Pons (tissue), 1 donor: Measurements from ENCODE around the gene EXOC3L4.

Source experiments
- DNase-seq: peaks from one replicate; pipeline ENCODE4 v3.0.0-alpha.2; 2016; ENCODE audit warnings: low spot score

The EXOC3L4 gene

DNA sequence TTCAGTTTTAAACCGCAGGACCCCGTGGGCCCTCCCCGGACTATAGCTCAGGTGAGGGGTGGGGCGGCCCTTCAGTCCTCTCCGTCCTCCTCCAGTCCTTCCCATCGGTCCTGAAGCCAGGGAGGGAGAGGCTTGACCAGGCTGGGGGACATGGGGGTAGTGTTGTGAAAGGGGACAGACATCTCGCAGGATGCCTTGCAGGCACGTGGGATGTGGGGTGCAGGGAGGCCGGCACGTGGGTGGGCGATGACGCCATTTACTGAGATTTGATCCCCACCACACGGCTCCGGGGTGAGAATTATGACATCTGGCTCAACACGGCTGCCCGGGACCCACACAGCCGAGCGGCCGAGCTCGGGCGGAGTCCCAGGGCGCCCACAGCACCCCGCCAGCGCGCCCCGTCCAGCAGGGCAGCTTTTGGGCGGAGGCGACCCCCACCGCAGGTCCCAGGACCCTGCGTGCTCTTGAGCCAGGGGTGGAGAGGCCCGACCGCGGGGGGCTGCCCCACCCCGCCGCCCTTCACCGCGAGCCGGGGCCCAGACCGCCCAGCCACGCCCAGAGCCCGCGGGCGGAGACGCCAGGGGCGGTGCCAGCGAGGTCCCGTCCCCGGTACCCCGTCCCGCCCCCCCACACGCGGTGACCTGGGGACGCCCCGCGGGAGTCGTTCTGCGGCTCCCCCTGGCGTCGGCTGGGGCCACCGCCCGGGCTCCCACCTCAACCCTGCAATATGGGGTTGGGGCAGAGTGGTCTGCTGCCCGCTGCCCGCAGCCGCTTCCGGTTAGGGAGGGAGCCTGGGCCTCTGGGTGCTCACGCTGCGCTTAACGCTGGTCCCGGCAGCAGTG lies 3.3 kb upstream of the EXOC3L4 start:
- DNase-seq, result no peak

DNA sequence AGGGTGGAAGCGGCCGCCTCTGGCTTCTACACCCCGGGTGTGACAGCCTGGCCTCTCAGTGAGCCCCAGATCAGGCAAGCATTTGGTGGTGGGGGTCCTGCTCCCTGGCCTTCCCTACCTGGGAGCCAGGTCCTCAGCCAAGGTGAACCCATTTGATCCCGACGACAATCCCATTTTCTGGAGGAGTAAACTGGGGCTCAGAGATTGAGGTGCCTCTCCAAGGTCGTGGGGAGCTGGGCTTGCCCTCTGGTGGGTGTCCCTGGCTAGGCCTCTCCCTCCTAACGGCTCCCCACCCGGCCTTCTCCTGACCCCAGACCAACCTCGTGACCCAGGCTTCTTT lies 2.7 kb upstream of the EXOC3L4 start:
- no peak for DNase-seq

DNA sequence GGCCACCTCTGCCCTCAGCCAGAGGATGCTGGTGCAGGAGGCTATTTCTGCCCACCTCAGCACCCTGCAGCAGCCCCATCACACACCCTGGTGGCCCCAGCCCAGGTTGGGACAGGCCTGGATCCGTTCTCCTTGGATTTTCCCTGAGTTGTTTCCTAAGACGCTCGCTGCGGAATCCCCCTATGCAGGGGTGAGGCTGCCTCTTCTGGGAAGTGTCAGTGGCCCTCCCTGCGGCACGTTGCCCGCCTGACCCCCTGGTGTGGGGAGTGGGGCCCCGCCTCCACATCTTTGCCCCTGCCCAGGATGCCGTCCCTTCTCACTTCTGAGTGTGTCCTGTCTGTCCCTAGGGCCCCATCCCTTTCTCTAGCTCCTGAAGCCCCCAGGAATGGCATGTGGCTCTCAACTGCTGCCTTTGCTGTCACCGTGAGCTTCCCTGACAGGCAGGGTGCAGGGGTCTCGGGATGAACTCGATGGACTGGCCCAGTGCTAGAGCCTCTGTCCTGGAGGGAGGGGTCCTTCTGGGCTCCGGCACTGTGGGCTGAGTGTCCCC lies 594 bp upstream of the EXOC3L4 start:
- DNase-seq, result no peak

DNA sequence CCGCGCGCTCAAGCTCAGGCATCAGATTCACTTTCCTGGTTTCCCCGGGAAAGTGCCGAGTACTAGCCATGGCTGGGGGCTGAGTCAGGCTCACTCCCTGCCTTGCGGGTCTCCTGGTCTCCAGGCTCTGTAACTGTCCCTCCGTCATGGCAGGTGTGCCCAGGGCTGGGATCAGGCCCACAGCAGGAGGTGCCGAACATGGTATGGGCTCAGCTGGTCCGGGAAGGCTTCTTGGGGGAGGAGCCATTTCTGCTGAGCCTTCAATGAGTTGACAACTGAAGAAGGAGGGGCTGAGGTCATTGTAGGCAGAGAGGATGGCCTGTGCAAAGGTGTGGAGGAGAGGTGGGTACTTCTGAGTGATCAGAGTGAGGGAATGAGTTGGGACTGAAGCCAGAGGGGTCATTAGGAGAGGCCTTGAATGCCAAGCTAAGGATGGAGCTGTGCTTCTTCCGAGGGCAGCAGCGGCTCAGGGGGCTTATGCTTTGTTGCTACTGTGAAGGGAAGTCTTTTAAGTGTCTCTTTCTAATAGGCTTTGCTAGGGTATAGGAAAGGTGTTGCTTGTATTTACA lies 769 bp downstream of the EXOC3L4 start:
- DNase-seq, result no peak

DNA sequence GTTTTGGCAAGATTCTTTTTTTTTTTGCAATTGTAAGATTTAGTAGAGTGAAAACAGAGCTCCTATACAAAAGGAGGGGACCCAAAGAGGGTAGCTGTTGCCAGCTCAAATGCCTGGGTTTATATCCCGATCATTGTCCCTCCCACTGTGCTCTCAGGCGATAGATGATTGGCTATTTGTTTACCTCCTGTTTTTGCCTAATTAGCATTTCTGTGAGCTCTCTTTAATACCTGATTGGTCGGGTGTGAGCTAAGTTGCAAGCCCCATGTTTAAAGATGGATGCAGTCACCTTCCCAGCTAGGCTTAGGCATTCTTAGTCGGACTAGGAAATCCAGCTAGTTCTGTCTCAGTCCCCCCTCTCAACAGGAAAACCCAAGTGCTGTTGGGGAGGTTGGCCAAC lies 1.9 kb downstream of the EXOC3L4 start:
- no peak for DNase-seq

DNA sequence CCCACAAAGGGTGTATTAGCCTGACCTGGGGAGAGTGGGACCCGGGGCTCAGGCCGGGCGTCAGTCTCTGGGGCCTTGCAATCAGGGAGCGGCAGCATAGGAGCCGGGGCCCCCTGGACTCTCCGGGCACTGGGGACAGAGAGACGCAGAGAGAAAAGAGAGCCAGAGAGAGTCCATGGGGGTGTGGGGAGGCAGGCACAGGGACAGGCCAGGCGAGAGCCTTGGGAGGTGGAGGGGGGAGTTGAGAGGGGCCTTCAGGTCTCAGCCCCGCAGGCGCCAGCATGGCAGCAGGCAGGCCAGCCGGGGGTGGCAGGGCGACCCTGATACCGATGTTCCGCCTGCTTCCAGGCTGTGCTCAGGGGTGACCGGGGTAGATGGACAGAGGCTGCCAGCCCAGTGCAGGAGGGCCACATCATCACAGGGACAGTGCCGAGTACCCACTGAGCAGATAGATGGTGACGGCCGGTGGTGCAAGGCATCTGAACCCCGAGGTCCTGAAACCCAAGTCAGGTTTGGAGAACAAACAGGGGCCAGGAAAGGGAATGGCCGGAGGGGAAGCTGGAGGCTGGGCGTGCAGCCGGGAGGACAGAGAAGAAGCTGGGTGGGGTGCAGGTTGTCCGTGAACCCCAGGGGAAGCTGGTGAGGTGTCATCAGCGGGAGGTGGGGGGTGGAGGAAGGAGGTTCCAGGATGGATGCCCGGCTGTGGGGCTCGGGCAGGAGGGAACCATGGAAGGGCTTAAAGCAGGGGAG lies 2.9 kb downstream of the EXOC3L4 start:
- DNase-seq, result no peak

DNA sequence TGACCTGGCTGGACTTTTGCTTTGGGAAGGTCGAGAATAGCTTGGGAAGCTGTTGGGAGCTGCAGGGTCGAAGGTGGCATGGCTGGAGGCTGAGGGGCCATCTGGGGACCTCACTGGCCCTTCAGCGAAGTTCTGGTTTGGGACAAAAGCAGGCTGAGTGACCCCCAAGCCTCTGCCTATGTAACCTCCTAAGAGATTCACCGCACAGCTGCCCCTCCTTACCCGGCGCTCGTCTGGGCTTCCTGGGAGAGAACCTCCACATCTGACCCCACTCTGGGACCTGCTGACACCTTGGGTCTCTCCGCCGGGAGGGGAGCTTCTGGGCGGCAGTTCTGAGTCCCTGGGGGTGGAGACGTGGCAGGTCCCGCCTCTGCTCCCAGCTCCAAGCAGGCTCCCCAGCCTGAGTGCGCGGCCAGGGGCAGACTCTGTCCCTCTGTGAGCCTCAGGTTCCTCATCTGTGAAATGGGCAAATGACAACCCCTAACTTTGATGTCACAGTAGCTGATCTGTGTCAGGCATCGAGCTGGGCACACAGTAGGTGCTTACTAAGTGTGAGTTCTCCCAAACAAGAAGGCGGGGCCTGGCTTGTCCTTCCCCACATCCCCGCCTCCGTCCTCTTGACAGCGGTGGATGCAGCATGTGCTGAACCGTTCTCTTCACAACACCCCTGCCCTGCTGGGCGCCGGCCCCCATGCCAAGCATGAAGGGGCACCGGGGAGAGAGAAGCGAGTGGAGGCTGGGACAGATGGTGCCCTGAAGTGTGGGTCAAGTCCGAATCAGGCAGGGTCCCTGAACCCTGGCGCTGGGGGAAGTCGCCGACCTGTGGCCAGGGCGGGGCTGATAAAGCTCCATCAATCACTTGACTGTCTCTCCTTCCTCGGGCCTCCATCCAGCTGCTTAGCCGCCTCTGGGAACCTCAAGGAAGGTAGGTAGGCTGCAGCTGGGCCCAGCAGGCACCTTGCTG lies 3.8 kb downstream of the EXOC3L4 start:
- no peak for DNase-seq

DNA sequence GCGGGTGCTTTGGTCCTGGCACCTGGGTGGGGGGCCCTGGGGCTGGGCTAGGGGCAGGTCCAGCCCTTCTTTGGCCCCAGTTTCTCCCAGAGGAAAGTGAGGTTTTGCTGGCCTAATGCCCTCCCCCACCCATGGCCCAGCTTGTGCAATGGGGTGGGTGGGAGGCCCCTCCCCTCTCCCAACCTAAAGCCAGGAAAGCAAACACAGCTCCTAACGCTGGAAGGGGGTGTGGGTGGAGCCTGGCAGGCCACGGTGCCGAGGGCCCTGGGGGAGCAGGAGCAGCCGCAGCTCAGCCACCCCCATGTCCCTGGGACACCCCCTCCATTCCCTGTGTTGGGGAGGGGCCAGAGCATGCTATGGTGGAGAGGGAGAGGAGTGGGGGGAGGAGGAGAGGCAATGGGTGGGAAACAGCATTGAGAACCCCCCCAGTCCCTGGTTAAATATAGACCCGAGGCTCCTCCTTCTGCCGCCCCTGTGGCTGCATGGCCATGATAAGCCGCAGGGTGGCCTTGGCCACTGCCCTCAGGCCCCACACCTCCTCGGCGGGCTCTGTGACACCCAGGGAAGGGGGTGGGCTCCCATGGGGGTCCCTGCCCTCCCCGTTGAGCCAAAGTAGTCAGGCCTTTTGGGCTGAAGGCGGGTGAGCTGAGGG lies 4.7 kb downstream of the EXOC3L4 start:
- no peak for DNase-seq

DNA sequence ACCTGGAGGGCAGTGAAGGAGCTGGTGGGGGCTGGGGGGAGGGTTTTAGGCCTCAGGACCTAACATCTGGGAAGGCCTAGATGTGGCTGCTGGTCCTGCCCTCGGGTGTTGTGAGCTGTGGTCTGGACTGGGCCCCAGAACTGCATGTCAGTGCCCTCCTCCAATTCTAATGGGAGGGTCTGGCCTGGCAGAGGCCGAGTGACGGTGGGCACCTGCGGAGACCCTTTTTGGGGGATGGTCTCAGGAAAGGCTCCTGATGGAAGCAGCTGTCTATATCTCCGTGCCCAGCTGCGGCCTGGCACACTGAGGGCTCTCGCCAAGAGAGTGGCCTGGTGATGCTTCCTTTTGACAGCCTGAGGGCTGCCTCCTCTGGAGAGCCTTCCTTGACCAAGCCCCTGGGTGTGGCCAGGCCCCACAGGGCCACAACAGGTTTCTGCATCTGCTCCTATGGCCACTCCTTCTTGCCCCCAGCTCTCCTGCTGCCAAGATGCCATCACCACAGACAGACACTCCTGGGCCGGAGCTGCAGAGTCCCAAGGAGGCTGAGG lies 5.3 kb downstream of the EXOC3L4 start:
- no peak for DNase-seq

DNA sequence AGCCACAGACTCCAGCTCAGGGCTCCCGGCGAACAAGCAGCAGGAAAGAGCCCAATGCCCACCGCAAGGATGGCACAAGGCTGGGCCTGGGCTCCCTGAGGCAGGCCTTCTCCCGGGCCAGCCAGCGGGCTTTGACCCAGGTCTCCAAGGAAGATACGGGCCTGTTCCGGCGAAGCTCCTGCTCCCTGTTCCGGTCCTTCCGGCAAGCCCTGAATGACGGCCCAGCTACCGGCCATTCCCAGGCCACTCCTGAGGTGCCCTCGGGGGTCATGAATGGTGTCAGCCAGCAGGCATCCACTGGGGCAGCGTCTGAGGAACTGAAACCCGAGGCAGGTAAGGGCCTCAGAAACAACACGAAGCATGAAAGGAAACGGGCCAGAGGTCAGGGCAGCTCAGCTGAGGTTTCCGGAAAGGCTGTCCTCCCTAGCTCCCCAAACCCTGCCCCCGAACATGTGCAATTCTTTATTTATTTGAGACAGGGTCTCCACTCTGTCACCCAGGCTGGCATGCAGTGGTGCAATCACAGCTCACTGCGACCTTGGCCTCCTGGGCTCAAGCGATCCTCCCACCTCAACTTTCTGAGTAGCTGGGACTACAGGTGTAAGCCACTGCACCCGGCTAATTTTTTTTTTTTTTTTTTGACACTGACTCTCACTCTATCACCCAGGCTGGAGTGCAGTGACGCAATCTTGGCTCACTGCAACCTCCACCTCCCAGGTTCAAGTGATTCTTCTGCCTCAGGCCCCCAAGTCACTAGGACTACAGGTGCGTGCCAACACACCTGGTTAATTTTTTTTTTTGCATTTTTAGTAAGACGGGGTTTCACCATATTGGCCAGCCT lies 6.0 kb downstream of the EXOC3L4 start:
- no peak for DNase-seq

DNA sequence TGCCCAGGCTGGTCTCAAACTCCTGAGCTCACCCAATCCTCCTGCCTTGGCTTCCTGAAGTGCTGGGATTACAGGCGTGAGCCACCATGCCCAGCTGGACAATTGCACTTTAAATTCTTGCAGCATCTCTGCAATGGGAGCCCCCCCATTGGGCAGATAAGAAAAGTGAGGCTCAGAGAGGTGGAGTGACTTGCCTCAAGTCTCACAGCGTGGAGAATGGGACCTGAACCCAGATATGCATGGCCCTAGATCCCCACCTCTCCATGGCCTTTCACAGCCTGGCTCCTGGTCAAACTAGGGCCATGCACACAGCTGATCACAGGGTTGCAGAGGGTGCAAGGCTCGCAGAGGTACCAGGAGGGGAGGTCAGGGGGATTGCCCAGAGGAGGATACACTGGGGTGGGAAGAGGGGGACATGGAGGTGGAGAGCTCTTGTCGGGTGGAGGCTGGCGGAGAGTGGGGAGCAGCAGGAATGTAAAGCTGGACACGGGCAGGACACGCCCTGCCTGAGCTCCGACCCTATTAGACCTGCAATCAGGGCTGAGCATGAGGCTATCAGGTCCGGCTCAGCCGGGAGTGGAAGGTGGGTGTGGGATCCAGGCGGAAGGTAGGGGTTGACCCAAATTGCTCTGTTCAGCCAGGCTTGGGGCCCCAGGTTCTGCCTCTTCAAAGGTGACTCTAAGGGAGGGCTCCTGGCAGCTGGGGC lies 6.9 kb downstream of the EXOC3L4 start:
- no peak for DNase-seq

DNA sequence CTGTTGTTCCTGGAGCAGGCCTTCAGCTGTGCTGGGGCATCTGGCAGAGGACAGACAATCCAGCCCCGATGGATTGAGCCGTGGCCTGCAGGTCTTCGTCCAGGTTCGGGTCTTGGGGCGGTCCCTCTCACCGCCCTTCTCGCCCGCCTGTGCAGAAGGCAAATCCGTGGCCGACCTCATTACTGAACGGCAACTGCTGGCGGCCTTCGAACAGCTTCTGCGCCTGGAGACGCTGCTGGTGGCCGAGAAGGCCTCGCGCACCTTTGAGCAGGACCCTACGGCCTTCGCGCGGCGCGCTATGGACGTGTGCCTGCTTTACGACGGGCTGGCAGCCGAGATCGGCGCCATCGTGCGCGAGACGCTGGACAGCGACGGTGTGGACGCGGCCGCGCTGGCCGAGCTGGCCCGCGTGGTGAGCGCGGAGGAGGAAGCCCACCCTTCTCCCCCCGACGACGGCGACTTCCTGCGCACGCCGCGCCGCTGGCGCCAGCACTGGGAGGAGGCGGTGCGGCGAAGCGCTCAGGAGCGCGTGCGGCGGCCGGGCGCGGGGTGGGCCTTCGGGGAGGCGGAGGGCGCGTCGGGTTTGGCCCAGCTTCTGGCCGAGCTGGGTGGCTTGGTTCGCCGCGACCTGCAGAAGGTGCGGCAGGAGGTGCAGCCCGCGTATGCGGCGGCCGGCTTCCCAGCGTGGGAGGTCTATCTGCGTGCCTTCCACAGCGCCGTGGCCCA lies 7.6 kb downstream of the EXOC3L4 start:
- DNase-seq, result no peak

DNA sequence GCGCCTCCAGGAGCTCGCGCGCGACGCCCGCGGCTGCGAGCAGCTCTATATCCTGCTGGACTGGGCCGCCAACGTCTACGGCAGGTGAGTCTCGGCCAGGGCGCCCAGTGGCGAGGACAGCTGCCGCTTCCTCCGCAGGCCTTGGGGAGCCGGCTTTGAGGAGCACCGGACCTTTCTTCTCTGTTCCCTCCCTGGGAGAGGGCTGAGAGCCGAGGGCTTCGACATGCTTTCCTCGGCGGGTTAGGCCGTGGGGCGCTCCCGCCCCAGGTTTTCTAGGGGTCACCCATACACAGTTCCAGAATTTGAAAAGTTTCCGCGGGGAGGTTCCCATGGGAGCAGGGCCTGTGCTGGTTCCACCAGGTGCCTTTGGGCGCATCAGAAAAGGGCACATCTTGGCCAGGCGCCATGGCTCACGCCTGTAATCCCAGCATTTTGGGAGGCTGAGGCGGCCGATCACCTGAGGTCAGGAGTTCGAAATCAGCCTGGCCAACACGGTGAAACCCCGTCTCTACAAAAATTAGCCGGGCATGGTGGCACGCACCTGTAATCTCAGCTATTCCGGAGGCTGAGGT lies 8.2 kb downstream of the EXOC3L4 start:
- DNase-seq, result no peak

DNA sequence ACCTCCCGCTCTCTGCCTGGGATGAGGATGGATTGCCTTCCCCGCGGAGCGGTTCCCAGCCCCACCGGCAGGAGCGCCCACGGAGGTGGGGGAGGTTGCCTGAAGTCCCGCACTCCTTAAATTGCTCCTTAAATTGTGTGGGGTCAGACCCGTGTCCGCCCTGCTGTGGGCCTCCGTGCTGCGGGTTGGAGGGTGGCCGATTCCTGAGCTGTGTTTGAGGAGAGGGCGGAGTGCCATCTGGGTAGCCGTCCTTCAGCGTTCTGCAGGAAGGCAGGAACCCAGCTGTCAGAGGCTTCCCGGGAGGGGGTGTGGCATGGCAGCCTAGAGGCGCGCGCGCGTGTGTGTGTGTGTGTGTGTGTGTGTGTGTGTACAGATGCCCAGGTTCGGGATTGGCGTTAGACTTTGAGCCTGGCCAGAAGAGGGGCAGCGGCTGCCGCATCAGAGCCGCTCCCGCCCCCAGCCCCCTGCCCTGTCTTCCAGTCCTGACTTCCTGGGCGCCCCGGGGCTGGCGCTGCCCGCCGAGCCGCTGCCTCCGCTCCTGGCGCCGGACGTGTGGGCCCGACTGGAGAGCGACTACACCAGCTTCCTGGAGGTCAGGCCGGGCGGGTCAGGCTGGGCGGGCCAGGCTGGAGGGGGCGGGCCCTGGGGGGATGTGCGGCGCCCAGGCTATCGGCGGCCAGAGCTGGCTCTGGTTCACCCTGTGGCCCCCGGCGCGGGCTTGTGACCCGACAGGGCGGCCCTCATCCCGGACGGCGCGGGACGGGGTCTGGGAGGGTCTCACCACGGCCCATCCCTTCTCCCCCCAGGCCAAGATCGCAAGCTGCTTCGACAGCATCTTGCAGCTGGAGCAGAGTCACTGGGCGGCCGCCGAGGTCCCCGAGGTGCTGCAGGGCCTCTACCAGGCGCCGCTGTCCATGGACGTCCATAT lies 9.2 kb downstream of the EXOC3L4 start:
- no peak for DNase-seq

DNA sequence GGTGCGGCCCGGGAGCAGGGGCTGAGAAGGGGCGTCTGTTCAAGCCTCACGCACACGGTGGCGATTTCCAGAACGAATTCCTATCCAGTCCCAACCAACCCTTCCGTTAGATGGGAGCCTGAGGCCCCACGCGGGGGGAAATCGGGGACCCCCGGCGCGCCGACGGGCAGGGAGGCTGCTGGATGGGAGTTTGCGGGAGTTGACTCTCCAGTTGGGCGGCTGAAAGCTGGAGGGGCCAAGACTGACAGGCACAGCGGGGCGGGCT lies 9.8 kb downstream of the EXOC3L4 start:
- DNase-seq, result no peak

DNA sequence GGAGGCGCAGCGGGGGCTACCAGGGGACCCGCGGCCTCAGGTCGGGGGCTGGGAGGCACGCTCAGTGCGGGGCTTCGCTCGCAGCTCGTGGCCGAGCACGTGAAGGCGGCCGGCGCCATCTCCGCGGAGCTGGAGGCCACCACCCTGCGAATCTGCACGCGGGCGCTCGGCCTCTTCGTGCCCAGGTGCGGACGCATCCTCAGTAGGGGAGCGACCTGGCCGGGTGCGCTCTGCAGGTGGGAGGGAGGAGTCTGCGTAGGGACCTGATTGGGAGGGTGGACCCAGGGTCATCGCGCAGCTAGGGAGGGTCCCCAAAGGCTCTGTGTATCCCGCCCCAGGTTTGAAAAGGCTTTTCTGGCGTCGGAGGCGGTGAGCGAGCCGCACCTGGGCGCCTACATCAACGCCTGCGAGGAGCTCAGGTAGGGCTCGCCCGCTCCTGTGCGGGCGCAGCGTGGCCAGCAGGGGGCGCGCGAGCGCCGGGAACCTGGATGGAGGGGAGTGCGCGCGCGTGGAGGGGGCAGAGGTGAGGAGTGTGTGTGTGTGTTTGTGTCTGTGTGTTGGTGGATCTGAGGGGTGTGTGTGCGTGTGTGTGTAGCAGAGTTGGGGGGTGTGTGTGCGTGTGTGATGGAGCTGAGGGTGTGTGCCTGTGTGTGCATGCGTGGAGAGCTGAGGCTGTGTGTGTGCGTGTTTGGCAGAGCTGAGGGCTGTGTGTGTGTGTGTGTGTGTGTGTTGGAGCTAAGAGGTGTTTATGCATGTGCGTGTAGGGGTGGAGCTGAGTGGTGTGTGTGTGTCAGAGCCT lies 10.3 kb downstream of the EXOC3L4 start:
- DNase-seq, result no peak
